Activated CD4-positive, alpha-beta T cell treated with anti-CD3 and anti-CD28 coated beads for 24 hours (primary cell): ENCODE data around the gene PLEKHN1.
"Not testable (repeated sequence)": the region's sequence is repeated elsewhere in the genome, so short reads cannot be mapped to it uniquely, and the experiment has no call there.

Experiments used
- DNase-seq, 2 donors: peaks; one replicate each; pipeline ENCODE4 v3.0.0-alpha.2; 2020; ENCODE audit warnings: low read depth in 2 of 2

PLEKHN1 gene

GRCh38 chr1:943545-944340, 22.5 kb upstream of the PLEKHN1 start:
- DNase-seq, result no peak

- no peak for DNase-seq
Measured at GRCh38 chr1:944341-945325, 21.6 kb upstream of the PLEKHN1 start.

- no peak for DNase-seq
Measured at GRCh38 chr1:945688-946556, 20.4 kb upstream of the PLEKHN1 start.

- DNase-seq, result not testable (repeated sequence)
Measured at GRCh38 chr1:946811-947210, 19.5 kb upstream of the PLEKHN1 start.

- DNase-seq, result no peak
Measured at GRCh38 chr1:947958-948357, 18.3 kb upstream of the PLEKHN1 start.

GRCh38 chr1:950268-950667, 16.0 kb upstream of the PLEKHN1 start:
- DNase-seq, result no peak

- DNase-seq, result no peak
Measured at GRCh38 chr1:950881-951280, 15.4 kb upstream of the PLEKHN1 start.

- no peak for DNase-seq
Measured at GRCh38 chr1:951364-951763, 14.9 kb upstream of the PLEKHN1 start.

GRCh38 chr1:952201-952600, 14.1 kb upstream of the PLEKHN1 start:
- no peak for DNase-seq

- no peak for DNase-seq
Measured at GRCh38 chr1:952603-953002, 13.7 kb upstream of the PLEKHN1 start.

- DNase-seq, result no peak
Measured at GRCh38 chr1:953524-954320, 12.6 kb upstream of the PLEKHN1 start.

GRCh38 chr1:954927-955326, 11.4 kb upstream of the PLEKHN1 start:
- no peak for DNase-seq

- no peak for DNase-seq
Measured at GRCh38 chr1:955474-955873, 10.8 kb upstream of the PLEKHN1 start.

- DNase-seq, result no peak
Measured at GRCh38 chr1:956636-957035, 9.6 kb upstream of the PLEKHN1 start.

GRCh38 chr1:958823-959730, 7.2 kb upstream of the PLEKHN1 start, which contains the start of gene NOC2L:
Gene NOC2L, minus strand, starts transcription at chr1:959256. Its CDS starts 16 bp downstream, at chr1:959240.
- DNase-seq, result peak; percentile 97 to 99

GRCh38 chr1:959731-960362, 6.4 kb upstream of the PLEKHN1 start:
- DNase-seq, result no peak

- peak; percentile 76 to 79 for DNase-seq
Measured at GRCh38 chr1:960363-961131, 5.7 kb upstream of the PLEKHN1 start, which contains the start of gene KLHL17. Gene KLHL17, plus strand, starts transcription at chr1:960584. Its CDS starts 110 bp downstream, at chr1:960694.

GRCh38 chr1:961132-961669, 5.1 kb upstream of the PLEKHN1 start:
- no peak for DNase-seq
